Kidney glomerular epithelial cell (primary cell): Measurements from ENCODE around the gene NFAM1.

Source experiments
- DNase-seq: peaks from one replicate; lab custom pipeline; 2025; lab: John Stamatoyannopoulos, UW

The NFAM1 gene

GRCh38 chr22:42335839-42336378 lies 96.3 kb downstream of the NFAM1 start:
- no peak for DNase-seq

- DNase-seq = no peak
These were observed 97.2 kb downstream of the NFAM1 start for GRCh38 chr22:42334875-42335512.

- DNase-seq = no peak
These were observed 98.7 kb downstream of the NFAM1 start for GRCh38 chr22:42333544-42333943.

GRCh38 chr22:42332089-42332488 lies 100.1 kb downstream of the NFAM1 start:
- DNase-seq = no peak

GRCh38 chr22:42331014-42331413 lies 101.2 kb downstream of the NFAM1 start:
- no peak for DNase-seq
